AG20443 (cell line): Measurements from ENCODE around the gene RHEX.
"Not testable (repeated sequence)": the region's sequence is repeated elsewhere in the genome, so short reads cannot be mapped to it uniquely, and the experiment has no call there.

Source experiments
- DNase-seq: peaks from one replicate; pipeline ENCODE4 v3.0.0; 2012; ENCODE audit warnings: low spot score, mixed read lengths

The RHEX gene

GRCh38 chr1:206052919-206053610, at the start of gene RHEX:
Gene RHEX (plus strand): TSS chr1:206053173. CDS start chr1:206097829, 44,656 bp downstream.
- not testable (repeated sequence) for DNase-seq

GRCh38 chr1:206003854-206004800, 48.8 kb upstream of the RHEX start:
- DNase-seq: no peak

GRCh38 chr1:206004826-206005225, 48.1 kb upstream of the RHEX start:
- no peak for DNase-seq

- DNase-seq: no peak
Observed at GRCh38 chr1:206005234-206005633, 47.7 kb upstream of the RHEX start.

- no peak for DNase-seq
Observed at GRCh38 chr1:206005778-206006180, 47.2 kb upstream of the RHEX start.

- DNase-seq: no peak
Observed at GRCh38 chr1:206006946-206007345, 46.0 kb upstream of the RHEX start.

- DNase-seq: no peak
Observed at GRCh38 chr1:206010060-206010459, 42.9 kb upstream of the RHEX start.

GRCh38 chr1:206011057-206011456, 41.9 kb upstream of the RHEX start:
- DNase-seq: no peak

- DNase-seq: no peak
Observed at GRCh38 chr1:206012086-206012859, 40.7 kb upstream of the RHEX start.

GRCh38 chr1:206013026-206013795, 39.8 kb upstream of the RHEX start:
- DNase-seq: no peak

GRCh38 chr1:206014601-206015000, 38.4 kb upstream of the RHEX start:
- no peak for DNase-seq

GRCh38 chr1:206015071-206015470, 37.9 kb upstream of the RHEX start:
- no peak for DNase-seq

- no peak for DNase-seq
Observed at GRCh38 chr1:206020393-206021007, 32.5 kb upstream of the RHEX start.

GRCh38 chr1:206021008-206021625, 31.9 kb upstream of the RHEX start:
- DNase-seq: no peak

- no peak for DNase-seq
Observed at GRCh38 chr1:206021626-206022365, 31.2 kb upstream of the RHEX start.

- no peak for DNase-seq
Observed at GRCh38 chr1:206022766-206023165, 30.2 kb upstream of the RHEX start.

GRCh38 chr1:206023695-206024094, 29.3 kb upstream of the RHEX start, which contains the start of gene CTSE:
Gene CTSE (minus strand): TSS chr1:206023895. CDS start chr1:206023791, 104 bp downstream.
- no peak for DNase-seq

GRCh38 chr1:206025283-206025820, 27.6 kb upstream of the RHEX start:
- no peak for DNase-seq

GRCh38 chr1:206029484-206029883, 23.5 kb upstream of the RHEX start:
- DNase-seq: peak; percentile 53

GRCh38 chr1:206030191-206030590, 22.8 kb upstream of the RHEX start:
- no peak for DNase-seq
